GM23248 (cell line): ENCODE results near the gene TANGO6.

Experiments
- EZH2 ChIP-seq: fragments of 200-600 bp; sonication (generic); IDR thresholded peaks from 2 replicates; pipeline ENCODE4 v1.6.1; 2018; ENCODE audit warnings: antibody characterized with exemption, mild to moderate bottlenecking; ENCODE audit not compliant: insufficient read depth, poor library complexity, severe bottlenecking
- EZH2phosphoT487 ChIP-seq: fragments of 200-600 bp; sonication (generic); IDR thresholded peaks from 2 replicates; pipeline ENCODE4 v1.6.1; 2018; ENCODE audit warnings: antibody characterized with exemption, moderate library complexity, mild to moderate bottlenecking, low read depth; ENCODE audit not compliant: insufficient read depth

- TF ChIP-seq EZH2phosphoT487 (no peak), EZH2 (no peak)
Observed at GRCh38 chr16:69071036-69071435, 227.7 kb downstream of the TANGO6 start.
